Breast epithelium (tissue), 3 donors: Measurements from ENCODE around the gene WNT8A.

ENCODE experiments used
- POLR2A ChIP-seq: fragments of 450-650 bp; IDR thresholded peaks from one replicate; pipeline ENCODE4 v1.6.1; 2016; ENCODE audit warnings: antibody characterized with exemption, mild to moderate bottlenecking, moderate library complexity
- POLR2AphosphoS5 ChIP-seq, 3 donors: sonication (generic); formaldehyde crosslinking; IDR thresholded peaks; one replicate each; pipeline ENCODE4 v1.6.1; 2017; ENCODE audit warnings: antibody characterized with exemption in 3 of 3
- TF ChIP-seq, protein P1 (sequence below), 3 donors: fragments of 450-650 bp; IDR thresholded peaks; one replicate each; pipeline ENCODE4 v1.5.1; 2016 to 2017; ENCODE audit warnings: antibody characterized with exemption in 3 of 3, mild to moderate bottlenecking in 3 of 3, moderate library complexity in 3 of 3

DNA sequence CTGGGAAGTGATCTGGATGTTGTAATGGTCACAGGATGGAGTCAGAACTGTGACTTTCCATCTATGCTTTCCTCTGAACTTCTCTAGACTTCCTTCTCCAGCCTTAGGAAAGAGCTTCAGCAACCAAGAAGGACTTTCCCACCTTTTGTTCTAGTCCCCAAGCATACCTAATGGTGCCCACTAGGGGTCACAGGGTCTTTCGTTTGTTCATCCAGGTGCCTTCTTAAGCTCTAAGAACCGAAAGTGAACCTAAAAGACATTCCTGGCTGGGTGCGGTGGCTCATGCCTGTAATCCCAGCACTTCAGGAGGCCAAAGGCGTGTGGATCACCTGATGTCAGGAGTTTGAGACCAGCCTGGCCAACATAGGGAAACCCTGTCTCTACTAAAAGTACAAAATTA, 1.8 kb upstream of the WNT8A start:
- TF ChIP-seq, protein P1, sequence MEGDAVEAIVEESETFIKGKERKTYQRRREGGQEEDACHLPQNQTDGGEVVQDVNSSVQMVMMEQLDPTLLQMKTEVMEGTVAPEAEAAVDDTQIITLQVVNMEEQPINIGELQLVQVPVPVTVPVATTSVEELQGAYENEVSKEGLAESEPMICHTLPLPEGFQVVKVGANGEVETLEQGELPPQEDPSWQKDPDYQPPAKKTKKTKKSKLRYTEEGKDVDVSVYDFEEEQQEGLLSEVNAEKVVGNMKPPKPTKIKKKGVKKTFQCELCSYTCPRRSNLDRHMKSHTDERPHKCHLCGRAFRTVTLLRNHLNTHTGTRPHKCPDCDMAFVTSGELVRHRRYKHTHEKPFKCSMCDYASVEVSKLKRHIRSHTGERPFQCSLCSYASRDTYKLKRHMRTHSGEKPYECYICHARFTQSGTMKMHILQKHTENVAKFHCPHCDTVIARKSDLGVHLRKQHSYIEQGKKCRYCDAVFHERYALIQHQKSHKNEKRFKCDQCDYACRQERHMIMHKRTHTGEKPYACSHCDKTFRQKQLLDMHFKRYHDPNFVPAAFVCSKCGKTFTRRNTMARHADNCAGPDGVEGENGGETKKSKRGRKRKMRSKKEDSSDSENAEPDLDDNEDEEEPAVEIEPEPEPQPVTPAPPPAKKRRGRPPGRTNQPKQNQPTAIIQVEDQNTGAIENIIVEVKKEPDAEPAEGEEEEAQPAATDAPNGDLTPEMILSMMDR (IDR thresholded peaks at IDR 0.05), result no peak
- no peak for TF ChIP-seq POLR2A
- TF ChIP-seq POLR2AphosphoS5 (IDR thresholded peaks at IDR 0.05), result no peak
